H1 (cell line): ENCODE results near the gene ATP5F1E. TPM values are rescaled to one million over a fixed set of nuclear protein-coding genes. Genes with fewer than 3 reads are reported as not detected.

Experiments used
- CTCF ChIA-PET: fragments of 300-600 bp; sonication (Branson Sonifier 250); formaldehyde crosslinking; loops from one replicate; lab custom pipeline; 2021; ENCODE audit not compliant: partially characterized antibody; lab: Charles Lee
- POLR2A ChIA-PET: fragments of 300-600 bp; sonication (Branson Sonifier 250); formaldehyde crosslinking; loops from one replicate; lab custom pipeline; 2021; ENCODE audit warnings: inconsistent platforms; ENCODE audit not compliant: partially characterized antibody; lab: Charles Lee
- DNase-seq, 2 experiments: peaks; one replicate each; pipeline versions ENCODE4 v3.0.0 to v3.0.0-alpha.2; 2010 to 2022; ENCODE audit warnings: low spot score in 2 of 2, low read depth in 1 of 2, mixed read lengths in 1 of 2
- FAIRE-seq: peaks from 2 replicates; lab custom pipeline; 2011; peaks lifted over from hg19 to GRCh38; lab: Jason Lieb, UNC
- H2AFZ ChIP-seq: 2 replicates; pipeline ENCODE4 v1.8.1; 2012; ENCODE audit warnings: low read length, inconsistent platforms
- H2AK5ac ChIP-seq: 2 replicates; pipeline ENCODE4 v1.6.1; 2013; ENCODE audit warnings: low read depth, low read length
- H2BK120ac ChIP-seq: replicated peaks from 2 replicates; pipeline ENCODE3; 2013; ENCODE audit warnings: low read depth, low read length, inconsistent platforms
- H2BK12ac ChIP-seq: 2 replicates; pipeline ENCODE4 v1.6.1; 2013; ENCODE audit warnings: low read depth, low read length
- H2BK15ac ChIP-seq: 2 replicates; pipeline ENCODE4 v1.6.1; 2013; ENCODE audit warnings: low read length
- H2BK20ac ChIP-seq: 2 replicates; pipeline ENCODE4 v1.6.1; 2013; ENCODE audit warnings: low read length
- H2BK5ac ChIP-seq: 2 replicates; pipeline ENCODE4 v1.6.1; 2013; ENCODE audit warnings: low read depth, low read length
- H3K14ac ChIP-seq: 2 replicates; pipeline ENCODE4 v1.6.1; 2013; ENCODE audit warnings: inconsistent platforms; ENCODE audit not compliant: insufficient read length
- H3K18ac ChIP-seq: 2 replicates; pipeline ENCODE4 v1.6.1; 2013; ENCODE audit warnings: low read length; ENCODE audit errors: extremely low read depth
- H3K23ac ChIP-seq: 2 replicates; pipeline ENCODE4 v1.6.1; 2013; ENCODE audit warnings: inconsistent platforms; ENCODE audit not compliant: insufficient read length
- H3K23me2 ChIP-seq: 2 replicates; pipeline ENCODE4 v1.6.1; 2013; ENCODE audit warnings: low read depth, low read length
- H3K27ac ChIP-seq: 2 replicates; pipeline ENCODE4 v1.6.1; 2011; ENCODE audit warnings: low read depth, low read length, inconsistent platforms
- H3K27me3 ChIP-seq, 4 experiments: replicated peaks in 1 of 4; 1 replicate in 1 of 4; 2 replicates in 3 of 4; pipeline versions ENCODE4 v1.6.1 to v1.8.1; 2011 to 2013; ENCODE audit warnings: low read length in 3 of 4, mild to moderate bottlenecking in 3 of 4, inconsistent platforms in 2 of 4, mixed read lengths in 2 of 4, moderate library complexity in 1 of 4; ENCODE audit not compliant: control insufficient read depth in 3 of 4, insufficient read depth in 3 of 4; ENCODE audit errors: extremely low read depth in 1 of 4
- H3K36me3 ChIP-seq, 4 experiments: 2 replicates each; pipeline versions ENCODE4 v1.6.1 to v1.8.1; 2011 to 2013; ENCODE audit warnings: mild to moderate bottlenecking in 4 of 4, low read length in 3 of 4, moderate library complexity in 2 of 4, control low read depth in 1 of 4, inconsistent platforms in 1 of 4; ENCODE audit not compliant: insufficient read depth in 4 of 4, control insufficient read depth in 2 of 4
- H3K4ac ChIP-seq: replicated peaks from 2 replicates; pipeline ENCODE3; 2013; ENCODE audit warnings: low read length, low read depth, mixed read lengths, inconsistent platforms; ENCODE audit not compliant: insufficient read length
- H3K4me1 ChIP-seq, 4 experiments: replicated peaks in 1 of 4; 1 replicate in 1 of 4; 2 replicates in 3 of 4; pipeline versions ENCODE4 v1.6.1 to v1.8.1; 2011 to 2013; ENCODE audit warnings: low read length in 3 of 4, inconsistent platforms in 2 of 4, mixed read lengths in 1 of 4; ENCODE audit not compliant: insufficient read depth in 4 of 4, control insufficient read depth in 3 of 4
- H3K4me2 ChIP-seq, 2 experiments: 2 replicates each; pipeline versions ENCODE4 v1.6.1 to v1.8.1; 2011 to 2013; ENCODE audit warnings: low read depth in 2 of 2, low read length in 2 of 2, control low read depth in 1 of 2, inconsistent platforms in 1 of 2, mild to moderate bottlenecking in 1 of 2; ENCODE audit not compliant: insufficient read depth in 1 of 2
- H3K4me3 ChIP-seq, 4 experiments: fragments of 200-600, 300-600 bp in 1 of 4; sonication (generic), shearing (Covaris generic), sonication (Bioruptor Twin) in 1 of 4; 2 replicates each; pipeline versions ENCODE4 v1.5.1 to v1.8.1; 2011 to 2016; ENCODE audit warnings: low read length in 4 of 4, low read depth in 3 of 4, control low read depth in 2 of 4, inconsistent platforms in 2 of 4, mild to moderate bottlenecking in 2 of 4, mixed read lengths in 1 of 4, moderate library complexity in 1 of 4; ENCODE audit not compliant: insufficient read depth in 2 of 4; ENCODE audit errors: extremely low read depth in 1 of 4
- H3K56ac ChIP-seq: replicated peaks from 2 replicates; pipeline ENCODE3; 2013; ENCODE audit warnings: low read depth, mild to moderate bottlenecking, mixed read lengths, low read length, inconsistent platforms; ENCODE audit not compliant: insufficient read length
- H3K79me1 ChIP-seq: 2 replicates; pipeline ENCODE4 v1.6.1; 2013; ENCODE audit warnings: low read depth, low read length, control low read depth
- H3K79me2 ChIP-seq, 2 experiments: 2 replicates each; pipeline versions ENCODE4 v1.6.1 to v1.8.1; 2012 to 2013; ENCODE audit warnings: low read length in 2 of 2, mild to moderate bottlenecking in 2 of 2, inconsistent platforms in 1 of 2; ENCODE audit not compliant: insufficient read depth in 2 of 2, control insufficient read depth in 1 of 2
- H3K9ac ChIP-seq, 4 experiments: replicated peaks in 1 of 4; 1 replicate in 1 of 4; 2 replicates in 3 of 4; pipeline versions ENCODE4 v1.6.1 to v1.8.1; 2011 to 2013; ENCODE audit warnings: low read depth in 3 of 4, low read length in 3 of 4, control low read depth in 2 of 4, mild to moderate bottlenecking in 2 of 4, moderate library complexity in 2 of 4, inconsistent platforms in 1 of 4; ENCODE audit errors: extremely low read depth in 1 of 4
- H3K9me3 ChIP-seq, 2 experiments: 2 replicates each; pipeline versions ENCODE4 v1.6.1 to v1.8.1; 2012 to 2013; ENCODE audit warnings: mild to moderate bottlenecking in 2 of 2, moderate library complexity in 2 of 2, control low read depth in 1 of 2, inconsistent platforms in 1 of 2, low read depth in 1 of 2, low read length in 1 of 2, mixed read lengths in 1 of 2; ENCODE audit not compliant: insufficient read depth in 2 of 2
- H4K20me1 ChIP-seq, 2 experiments: replicated peaks in 1 of 2; 2 replicates each; pipeline versions ENCODE3 to v1.8.1; 2011 to 2013; ENCODE audit warnings: inconsistent platforms in 2 of 2, low read length in 2 of 2, mild to moderate bottlenecking in 1 of 2; ENCODE audit not compliant: insufficient read depth in 2 of 2, control insufficient read depth in 1 of 2
- H4K5ac ChIP-seq: 2 replicates; pipeline ENCODE4 v1.6.1; 2013; ENCODE audit warnings: low read length, low read depth, mixed read lengths, inconsistent platforms; ENCODE audit not compliant: insufficient read length
- H4K8ac ChIP-seq: 2 replicates; pipeline ENCODE4 v1.8.0; 2013; ENCODE audit warnings: mild to moderate bottlenecking, moderate library complexity, low read length, inconsistent platforms; ENCODE audit not compliant: insufficient read depth; ENCODE audit errors: extremely low read depth
- H4K91ac ChIP-seq: replicated peaks from 2 replicates; pipeline ENCODE3; 2013; ENCODE audit warnings: low read length, mixed read lengths, inconsistent platforms; ENCODE audit not compliant: insufficient read length
- SRF ChIP-seq: IDR thresholded peaks from 2 replicates; pipeline ENCODE4 v1.6.1; 2011; ENCODE audit warnings: mild to moderate bottlenecking, low read depth, low read length, moderate library complexity
- WGBS, 2 experiments: shearing (Covaris generic) in 1 of 2; methylation state at CpG; one replicate each; pipeline versions ENCODE4 v1.1.6 to v1.1.7; 2013 to 2015; ENCODE audit warnings: low lambda C conversion rate in 2 of 2, mixed read lengths in 2 of 2, inconsistent platforms in 1 of 2, low coverage in 1 of 2, missing lambda C conversion rate in 1 of 2; ENCODE audit not compliant: insufficient replicate concordance in 2 of 2, insufficient coverage in 1 of 2, insufficient read length in 1 of 2; ENCODE audit errors: extremely low coverage in 1 of 2, missing lambda C conversion rate in 1 of 2; 5-methylcytosine and 5-hydroxymethylcytosine counted together
- polyA plus RNA-seq, 7 experiments: library from polyadenylated mRNA; depleted of rRNA in 3 of 7; stranded (reverse) in 5 of 7; unstranded in 2 of 7; fragments of >200 nt in 5 of 7; fragments of 200-250 nt in 2 of 7; gene quantifications; 1 replicate in 5 of 7; 2 replicates in 1 of 7; 4 replicates in 1 of 7; pipeline versions ENCODE4 v1.2.1 to v1.2.3, GENCODE V29; 2011 to 2013; ENCODE audit warnings: missing spikeins in 2 of 7, mixed read lengths in 2 of 7
- total RNA-seq: library from RNA; stranded (reverse); fragmentation: NEBNext Ultra II Directional; extraction: Animal tissue kit (Norgen Biotek cat#: 25700); gene quantifications from 2 replicates; pipeline ENCODE4 v1.2.1, GENCODE V29; 2021

ATP5F1E gene
- total and polyA plus RNA-seq, 2 of the 8 experiments (the other 6 are each of a cell fraction or from before 2014, with no cell fraction given) = 15.7 to 47.8 TPM

DNA sequence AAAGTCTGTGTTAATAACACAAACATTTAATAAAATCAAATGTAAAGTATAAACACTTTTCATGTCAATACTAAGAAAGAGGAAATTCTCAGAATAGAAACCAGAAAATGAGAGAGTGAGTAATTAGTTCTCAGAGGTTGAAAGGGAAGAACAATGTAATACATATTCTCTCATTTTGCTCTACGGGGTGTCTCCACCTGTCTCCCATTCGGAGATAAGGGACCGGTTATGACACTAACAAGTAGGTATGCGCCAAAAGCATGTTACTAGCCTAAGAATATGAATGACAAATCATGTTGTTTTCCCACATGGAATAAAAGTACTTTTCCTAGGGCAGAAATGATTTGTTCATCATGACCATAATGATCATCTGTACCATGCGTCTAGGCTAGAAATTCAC lies 46.1 kb upstream of the ATP5F1E start:
- Histone ChIP-seq H2BK120ac (no peak overlapping the region), H2BK15ac (no peak overlapping the region), H2AFZ (no peak overlapping the region), H3K23me2 (0 out of 2 replicates have a peak, but pooled peaks cover 2% of the 10 kb centered on the region), H4K91ac (no peak overlapping the region), H3K9me3 (no peaks in the 10 kb centered on the region), H3K4me3 (no peak overlapping the region), H2BK5ac (no peak overlapping the region), H4K8ac (no peak overlapping the region), H3K4me1 (no peaks in the 10 kb centered on the region), H3K36me3 (no peaks in the 10 kb centered on the region), H4K5ac (no peak overlapping the region), H3K79me1 (no peaks in the 10 kb centered on the region), H4K20me1 (no peaks in the 10 kb centered on the region), H3K18ac (no peak overlapping the region), H3K23ac (no peak overlapping the region), H2BK20ac (no peak overlapping the region), H3K4ac (no peak overlapping the region), H3K27ac (no peak overlapping the region), H2AK5ac (no peak overlapping the region), H2BK12ac (no peak overlapping the region), H3K27me3 (no peaks in the 10 kb centered on the region; a peak in 2 of 7 replicates), H3K9ac (no peak overlapping the region), H3K56ac (no peak overlapping the region), H3K4me2 (no peak overlapping the region), H3K14ac (no peak overlapping the region), H3K79me2 (no peaks in the 10 kb centered on the region)
- DNase-seq (no peak), FAIRE-seq (no peak)
- no peak for TF ChIP-seq SRF
- 93% methylated on average over 5 of the region's 5 CpGs; no CpG with 5 or more reads in 1 of the 2 experiments for WGBS, 2 experiments
- CTCF ChIA-PET = no interaction called here
- POLR2A ChIA-PET = no interaction called here
